Transverse colon (tissue), 4 donors: Measurements from ENCODE around the gene PQBP1. TPM values are rescaled to one million over a fixed set of nuclear protein-coding genes. Genes with fewer than 3 reads are reported as not detected.
A peak's percentile ranks its signal among the peaks of the same experiment; 100 is the strongest.

Experiments
- DNase-seq: peaks from one replicate; pipeline ENCODE4 v3.0.0-alpha.2; 2019
- H3K27ac ChIP-seq, 4 donors: fragments of 200-600 bp; sonication (generic); 2 replicates each; pipeline ENCODE4 v1.5.1; 2016 to 2018; ENCODE audit warnings: inconsistent platforms in 4 of 4
- H3K27me3 ChIP-seq: fragments of 200-600 bp; sonication (generic); 2 replicates; pipeline ENCODE4 v1.5.1; 2017; ENCODE audit warnings: inconsistent platforms
- H3K36me3 ChIP-seq, 4 donors: fragments of 200-600 bp; sonication (generic); 2 replicates each; pipeline ENCODE4 v1.5.1; 2017 to 2019; ENCODE audit warnings: inconsistent platforms in 4 of 4
- H3K4me1 ChIP-seq, 4 donors: fragments of 200-600 bp; sonication (generic); 2 replicates each; pipeline ENCODE4 v1.5.1; 2017 to 2020; ENCODE audit warnings: inconsistent platforms in 4 of 4
- H3K4me3 ChIP-seq, 4 donors: fragments of 200-600 bp; sonication (generic); 1 replicate in 1 of 4; 2 replicates in 3 of 4; pipeline versions ENCODE4 v1.5.1 to v1.6.1; 2017 to 2019; ENCODE audit warnings: inconsistent platforms in 4 of 4
- H3K9me3 ChIP-seq, 2 donors: fragments of 200-600 bp; sonication (generic); 2 replicates each; pipeline ENCODE4 v1.5.1; 2017 to 2019; ENCODE audit warnings: inconsistent platforms in 2 of 2
- EP300 ChIP-seq: sonication (generic); formaldehyde crosslinking; IDR thresholded peaks from one replicate; pipeline ENCODE4 v1.6.1; 2017; ENCODE audit warnings: antibody characterized with exemption, low read depth
- POLR2A ChIP-seq: fragments of 450-650 bp; IDR thresholded peaks from one replicate; pipeline ENCODE4 v1.6.1; 2016; ENCODE audit warnings: antibody characterized with exemption, mild to moderate bottlenecking, moderate library complexity
- POLR2AphosphoS5 ChIP-seq, 3 donors: sonication (generic); formaldehyde crosslinking; IDR thresholded peaks; one replicate each; pipeline ENCODE4 v1.6.1; 2016; ENCODE audit warnings: antibody characterized with exemption in 3 of 3
- WGBS, 2 donors: methylation state at CpG; one replicate each; pipeline ENCODE4 v1.1.5; 2018; ENCODE audit warnings: low coverage in 1 of 2; 5-methylcytosine and 5-hydroxymethylcytosine counted together
- in situ Hi-C, 4 donors: fragments of 200-750 bp; cut with MboI; loops; one replicate each; pipeline versions ENCODE4 v1.15.0 to v1.15.1; 2017; ENCODE audit warnings: low sequenced_read_pairs in 3 of 4, low pct_ligation_motif_present in 1 of 4, low pct_unique_long_range_greater_than_20kb in 1 of 4
- intact Hi-C: fragments of 100-400 bp; cut with DNase I; formaldehyde crosslinking; loops from one replicate; pipeline ENCODE4 v1.15.1; 2023; ENCODE audit warnings: low total_unique reads
- total RNA-seq, 4 donors: library from RNA; depleted of rRNA; stranded (reverse); fragments of >200 nt; gene quantifications; one replicate each; pipeline ENCODE4 v1.1.0, GENCODE V29; 2016
- TF ChIP-seq, protein P1 (sequence below), 5 experiments: fragments of 200-600 bp in 3 of 5; fragments of 450-650 bp in 2 of 5; sonication (generic) in 3 of 5; IDR thresholded peaks; 1 replicate in 2 of 5; 2 replicates in 3 of 5; pipeline ENCODE4 v1.5.1; 2016 to 2017; ENCODE audit warnings: antibody characterized with exemption in 5 of 5, inconsistent platforms in 3 of 5, mild to moderate bottlenecking in 2 of 5, moderate library complexity in 1 of 5

PQBP1 gene
- total RNA-seq, 4 donors from 2014 or later, result 21.7 to 92.3 (median 63.8) TPM

DNA sequence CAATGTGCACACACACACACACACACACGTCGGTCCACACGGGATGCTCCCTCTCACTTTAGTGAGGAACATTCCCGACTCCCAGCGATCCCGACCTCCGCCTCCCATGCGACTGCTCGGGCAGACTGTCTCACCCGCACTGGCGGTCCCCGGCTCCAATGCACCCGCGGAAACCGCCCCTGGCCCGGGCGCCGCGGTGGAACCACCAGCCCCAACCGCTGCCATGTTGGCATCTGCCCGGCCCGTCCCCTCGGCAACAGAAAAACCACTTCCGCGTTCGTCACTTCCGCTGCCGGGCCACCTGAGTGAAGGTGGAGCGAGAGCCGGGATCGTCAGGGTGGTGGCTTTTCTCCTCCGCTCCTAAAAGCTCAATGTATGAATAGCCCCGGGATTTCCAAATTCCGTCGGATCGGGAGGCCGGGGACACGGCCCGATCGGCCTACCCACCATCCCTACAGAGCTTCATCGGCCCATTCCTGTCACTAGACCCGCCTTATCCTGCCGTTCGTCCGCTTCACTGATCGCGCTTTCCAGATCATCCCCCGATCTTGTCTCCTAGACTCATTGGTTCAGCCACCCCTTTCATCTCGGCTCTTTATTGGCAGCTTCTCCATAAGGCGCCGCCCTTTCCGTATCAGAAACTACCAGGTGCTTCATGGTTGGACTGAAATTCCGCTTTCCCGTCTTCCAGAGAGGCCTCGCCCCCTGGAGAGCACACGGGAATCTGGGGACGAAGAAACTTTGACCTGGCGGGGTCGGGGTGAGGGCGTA lies 13.9 kb downstream of the PQBP1 start, which contains the start of gene SLC35A2:
Gene SLC35A2 (minus strand): TSS at position 235 of the 771 bp plus-strand sequence. CDS start 10 bp downstream, at position 225.
- in situ Hi-C loops, result loop anchor here in 1 of 4 donors (25.0 kb wide), 1 partner anchor 274 kb away; no protein-coding TSS in a partner anchor
- TF ChIP-seq, protein P1, sequence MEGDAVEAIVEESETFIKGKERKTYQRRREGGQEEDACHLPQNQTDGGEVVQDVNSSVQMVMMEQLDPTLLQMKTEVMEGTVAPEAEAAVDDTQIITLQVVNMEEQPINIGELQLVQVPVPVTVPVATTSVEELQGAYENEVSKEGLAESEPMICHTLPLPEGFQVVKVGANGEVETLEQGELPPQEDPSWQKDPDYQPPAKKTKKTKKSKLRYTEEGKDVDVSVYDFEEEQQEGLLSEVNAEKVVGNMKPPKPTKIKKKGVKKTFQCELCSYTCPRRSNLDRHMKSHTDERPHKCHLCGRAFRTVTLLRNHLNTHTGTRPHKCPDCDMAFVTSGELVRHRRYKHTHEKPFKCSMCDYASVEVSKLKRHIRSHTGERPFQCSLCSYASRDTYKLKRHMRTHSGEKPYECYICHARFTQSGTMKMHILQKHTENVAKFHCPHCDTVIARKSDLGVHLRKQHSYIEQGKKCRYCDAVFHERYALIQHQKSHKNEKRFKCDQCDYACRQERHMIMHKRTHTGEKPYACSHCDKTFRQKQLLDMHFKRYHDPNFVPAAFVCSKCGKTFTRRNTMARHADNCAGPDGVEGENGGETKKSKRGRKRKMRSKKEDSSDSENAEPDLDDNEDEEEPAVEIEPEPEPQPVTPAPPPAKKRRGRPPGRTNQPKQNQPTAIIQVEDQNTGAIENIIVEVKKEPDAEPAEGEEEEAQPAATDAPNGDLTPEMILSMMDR (IDR thresholded peaks at IDR 0.05), result no peak
- TF ChIP-seq POLR2A (peak; percentile 73), EP300 (no peak), POLR2AphosphoS5 (IDR thresholded peaks at IDR 0.05) (peak; percentile 67 to 85 (median 83))
- Histone ChIP-seq H3K27me3 (no peaks in the 10 kb centered on the region), H3K36me3 (no peaks in the 10 kb centered on the region), H3K9me3 (no peaks in the 10 kb centered on the region), H3K4me1 (peaks cover 0 to 17% (median 7%) of the 10 kb centered on the region in 4 donors), H3K27ac (peak within 1 kb of the TSS; percentile 81 to 91 (median 88)), H3K4me3 (peak within 1 kb of the TSS; percentile 51 to 82 (median 66))
- intact Hi-C loops, result no loop called here
- 0 to 45% methylated on average over 4 to 60 of the region's 60 CpGs for WGBS, 2 donors
- DNase-seq, result peak; percentile 89

DNA sequence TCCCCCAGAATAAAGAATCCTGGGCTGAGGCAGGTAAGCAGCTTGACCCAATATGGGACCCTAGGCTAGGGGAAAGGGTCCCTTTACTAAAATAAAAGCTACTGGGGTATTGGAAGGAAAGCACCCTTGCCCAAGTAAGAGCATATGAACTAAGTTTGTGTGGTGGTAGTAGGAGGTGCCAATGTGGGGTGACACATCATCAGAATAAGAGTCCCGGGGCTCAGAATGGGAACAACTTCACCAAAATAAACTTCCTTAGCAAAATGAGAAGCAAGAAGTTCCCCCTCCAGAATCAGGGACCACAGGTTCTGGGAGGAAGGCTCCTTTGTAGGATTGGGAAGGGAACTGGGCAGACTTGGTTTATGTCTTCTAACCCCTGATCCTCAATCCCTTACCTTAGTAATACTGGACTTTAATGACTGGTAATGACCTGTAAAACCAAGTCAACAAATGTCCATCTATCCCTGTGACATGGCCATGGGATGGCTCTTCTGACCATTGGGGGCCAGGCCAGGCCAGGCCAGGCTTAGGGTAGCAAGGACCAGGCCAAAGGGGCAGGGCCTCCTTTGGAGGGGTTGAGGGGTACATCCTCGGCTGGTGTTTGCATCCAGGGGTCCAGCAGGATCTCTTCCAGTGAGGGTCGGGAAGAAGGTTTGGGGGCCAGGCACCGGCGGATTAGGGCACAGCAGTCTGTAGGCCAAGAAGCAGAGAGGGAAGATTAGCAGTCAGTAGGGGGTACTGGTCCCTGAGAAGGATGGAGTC lies 16.1 kb downstream of the PQBP1 start:
- intact Hi-C loops (no loop called here), in situ Hi-C loops (loop anchor here in 1 of 4 donors (25.0 kb wide), 1 partner anchor 276 kb away; no protein-coding TSS in a partner anchor)
- no peak overlapping the region for H3K4me3 ChIP-seq
- no peaks in the 10 kb centered on the region for H3K36me3 ChIP-seq
- WGBS, 2 donors, result 81% methylated on average over 5 of the region's 5 CpGs; no CpG with 5 or more reads in 1 of the 2 donors
- no peak for DNase-seq
- no peak overlapping the region for H3K27ac ChIP-seq
- H3K27me3 ChIP-seq, result no peaks in the 10 kb centered on the region
- TF ChIP-seq EP300, result no peak
- TF ChIP-seq POLR2A, result no peak
- TF ChIP-seq, protein P1 (IDR thresholded peaks at IDR 0.05), result no peak
- TF ChIP-seq POLR2AphosphoS5 (IDR thresholded peaks at IDR 0.05), result no peak
- H3K9me3 ChIP-seq, result no peaks in the 10 kb centered on the region
- H3K4me1 ChIP-seq, result peaks cover 0 to 28% (median 11%) of the 10 kb centered on the region in 4 donors

DNA sequence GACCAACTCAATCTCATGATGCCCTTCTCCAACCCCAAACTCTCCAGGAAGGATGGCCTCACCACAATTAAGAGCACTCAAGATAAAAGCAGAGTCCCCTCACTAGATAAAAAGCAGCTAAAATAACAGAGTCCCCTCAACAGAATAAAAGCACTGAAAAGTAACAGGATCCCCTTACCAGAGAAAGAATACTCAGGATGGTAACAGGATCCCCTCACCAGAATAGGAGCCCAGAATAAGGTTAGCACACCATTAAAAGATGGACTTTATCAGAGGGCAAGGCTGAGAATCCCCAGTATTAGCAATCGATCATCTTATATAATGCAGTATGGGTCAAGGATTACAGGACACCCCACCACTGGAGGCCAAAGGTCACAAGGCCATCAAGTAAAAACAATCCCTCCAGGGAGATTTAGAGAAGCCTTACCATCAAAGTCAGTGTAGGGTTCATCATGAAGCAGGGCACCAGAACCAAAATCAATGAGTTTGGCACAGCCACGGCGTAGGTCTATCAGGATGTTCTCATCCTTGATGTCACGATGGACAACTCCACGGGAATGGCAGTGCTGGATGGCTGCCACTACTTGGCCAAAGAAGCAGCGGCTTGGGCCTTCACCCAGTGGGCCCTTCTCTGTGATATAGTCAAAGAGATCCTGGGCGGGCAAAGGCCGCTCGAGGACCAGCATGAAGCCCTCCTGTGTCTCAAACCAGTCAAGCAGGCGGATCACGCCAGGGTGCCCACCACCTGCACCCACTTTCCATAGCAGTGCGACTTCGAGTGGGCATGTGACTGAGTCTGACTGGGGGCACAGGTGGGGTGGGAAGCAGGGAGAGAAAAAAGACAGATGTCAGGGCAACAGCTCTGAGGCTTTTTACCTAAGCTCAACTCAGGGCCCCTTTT lies 17.1 kb downstream of the PQBP1 start:
- no peak overlapping the region for H3K27ac ChIP-seq
- no peaks in the 10 kb centered on the region for H3K9me3 ChIP-seq
- WGBS, 2 donors, result 88% methylated on average over 10 of the region's 13 CpGs; no CpG with 5 or more reads in 1 of the 2 donors
- no peaks in the 10 kb centered on the region for H3K36me3 ChIP-seq
- no peak for TF ChIP-seq POLR2AphosphoS5 (IDR thresholded peaks at IDR 0.05)
- no peak for TF ChIP-seq POLR2A
- TF ChIP-seq, protein P1 (IDR thresholded peaks at IDR 0.05), result no peak
- no peak for TF ChIP-seq EP300
- H3K4me1 ChIP-seq, result peaks cover 0 to 28% (median 14%) of the 10 kb centered on the region in 4 donors
- H3K4me3 ChIP-seq, result no peak overlapping the region
- intact Hi-C loops (no loop called here), in situ Hi-C loops (loop anchor here in 1 of 4 donors (25.0 kb wide), 1 partner anchor 278 kb away; no protein-coding TSS in a partner anchor)
- DNase-seq, result no peak
- no peaks in the 10 kb centered on the region for H3K27me3 ChIP-seq
